NCI-H146 treated with DMSO at 0.1 percent for 48 hours (cell line): ENCODE measurements around the gene ZBTB2.

Source experiments
- DNase-seq: peaks from one replicate; lab custom pipeline; 2025; ENCODE audit not compliant: unreplicated experiment; lab: John Stamatoyannopoulos, UW

Gene ZBTB2, protein sequence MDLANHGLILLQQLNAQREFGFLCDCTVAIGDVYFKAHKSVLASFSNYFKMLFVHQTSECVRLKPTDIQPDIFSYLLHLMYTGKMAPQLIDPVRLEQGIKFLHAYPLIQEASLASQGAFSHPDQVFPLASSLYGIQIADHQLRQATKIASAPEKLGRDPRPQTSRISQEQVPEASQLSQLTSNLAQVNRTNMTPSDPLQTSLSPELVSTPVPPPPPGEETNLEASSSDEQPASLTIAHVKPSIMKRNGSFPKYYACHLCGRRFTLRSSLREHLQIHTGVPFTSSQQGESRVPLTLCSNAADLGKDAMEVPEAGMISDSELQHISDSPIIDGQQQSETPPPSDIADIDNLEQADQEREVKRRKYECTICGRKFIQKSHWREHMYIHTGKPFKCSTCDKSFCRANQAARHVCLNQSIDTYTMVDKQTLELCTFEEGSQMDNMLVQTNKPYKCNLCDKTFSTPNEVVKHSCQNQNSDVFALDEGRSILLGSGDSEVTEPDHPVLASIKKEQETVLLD

DNA sequence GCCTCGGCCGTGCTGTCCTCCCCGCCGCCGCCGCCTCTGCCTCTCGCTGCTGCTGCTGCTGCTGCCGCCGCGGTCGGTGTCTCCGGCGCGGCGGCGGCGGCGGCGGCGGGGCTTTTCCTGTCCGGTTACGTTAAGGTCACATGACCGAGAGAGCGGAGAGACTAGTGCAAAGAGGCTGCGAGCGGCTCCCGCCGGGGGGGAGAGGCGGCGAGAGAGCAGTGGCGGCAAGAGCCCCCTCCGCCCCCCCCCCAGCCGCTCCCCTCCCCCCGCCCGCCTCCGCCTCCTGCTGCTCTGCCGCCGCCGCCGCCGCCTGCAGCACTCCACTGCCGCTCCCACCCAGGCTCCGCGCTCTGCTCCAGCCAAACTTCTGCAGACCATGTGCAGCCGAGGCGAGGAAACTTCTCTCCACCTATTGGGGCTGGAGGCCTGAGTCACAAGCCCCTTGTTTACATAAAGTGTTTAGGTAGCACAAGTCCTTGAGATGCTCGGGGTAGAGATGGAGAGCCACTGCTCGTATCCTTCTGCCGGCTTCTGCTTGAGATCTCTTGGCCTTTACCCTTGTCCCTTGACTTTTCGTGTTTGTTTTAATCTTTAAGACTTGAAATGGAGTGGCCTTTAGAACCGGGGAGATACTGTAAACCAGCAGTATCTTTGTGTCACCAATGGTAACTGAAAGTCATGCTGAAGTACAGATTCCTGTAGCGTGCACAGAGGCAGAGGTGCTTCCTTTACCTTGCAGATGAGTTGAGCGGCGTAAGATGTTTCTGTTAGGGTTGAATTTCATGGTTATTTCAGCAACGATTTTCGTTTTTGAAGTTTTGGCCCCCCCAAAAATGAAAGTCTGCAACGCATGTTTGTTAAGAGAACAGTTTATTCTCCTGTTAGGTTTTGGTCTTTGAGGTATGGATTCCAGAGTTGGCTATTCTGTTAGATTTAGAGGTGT lies at the start of gene ZBTB2:
Gene ZBTB2, minus strand, starts transcription at position 89 of the 943 bp plus-strand sequence. CDS start 17,922 bp downstream, outside the sequence.
- peak; percentile 64 for DNase-seq

- no peak for DNase-seq
Measured at GRCh38 chr6:151440930-151441329, 49.6 kb upstream of the ZBTB2 start.

GRCh38 chr6:151440498-151440897 lies 49.1 kb upstream of the ZBTB2 start:
- no peak for DNase-seq

DNA sequence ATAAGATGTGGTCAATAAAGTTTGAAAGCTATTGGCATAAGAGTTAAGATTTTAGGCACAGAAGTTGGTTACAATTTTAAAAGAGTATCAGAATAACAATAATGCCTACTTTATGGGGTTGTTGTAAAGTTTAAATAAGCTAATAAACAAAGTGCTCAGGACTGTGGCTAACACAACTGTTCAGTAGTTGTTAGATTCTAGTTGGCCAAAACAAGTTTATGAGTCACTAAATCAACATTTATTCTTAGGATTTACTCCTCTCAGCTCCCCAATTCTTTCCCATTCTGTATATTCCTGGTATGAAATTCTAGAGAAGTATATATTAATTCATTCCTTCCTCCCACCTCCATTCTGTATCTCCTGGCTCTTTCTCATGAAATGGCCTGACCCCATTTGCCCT lies 46.0 kb upstream of the ZBTB2 start:
- no peak for DNase-seq

DNA sequence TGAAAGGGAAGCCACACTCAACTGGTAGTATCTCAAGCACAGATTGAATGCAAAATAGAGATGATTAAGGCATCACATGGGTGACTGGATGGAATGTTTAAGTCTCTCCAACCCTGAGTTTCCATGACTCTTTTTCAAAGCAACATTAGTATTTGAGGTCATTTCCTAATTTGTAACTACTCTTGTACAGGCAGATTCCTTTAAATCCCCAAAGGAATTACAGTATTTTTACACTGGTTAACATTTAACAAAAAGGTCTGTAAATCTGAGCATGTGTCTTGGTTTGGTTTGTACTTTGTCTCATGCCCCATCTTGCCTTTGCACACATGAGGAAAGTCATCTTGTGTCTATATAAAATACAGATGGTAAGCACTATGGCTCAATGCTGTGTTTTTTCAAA lies 45.4 kb upstream of the ZBTB2 start:
- DNase-seq = no peak

- no peak for DNase-seq
Measured at GRCh38 chr6:151436300-151436699, 44.9 kb upstream of the ZBTB2 start.

DNA sequence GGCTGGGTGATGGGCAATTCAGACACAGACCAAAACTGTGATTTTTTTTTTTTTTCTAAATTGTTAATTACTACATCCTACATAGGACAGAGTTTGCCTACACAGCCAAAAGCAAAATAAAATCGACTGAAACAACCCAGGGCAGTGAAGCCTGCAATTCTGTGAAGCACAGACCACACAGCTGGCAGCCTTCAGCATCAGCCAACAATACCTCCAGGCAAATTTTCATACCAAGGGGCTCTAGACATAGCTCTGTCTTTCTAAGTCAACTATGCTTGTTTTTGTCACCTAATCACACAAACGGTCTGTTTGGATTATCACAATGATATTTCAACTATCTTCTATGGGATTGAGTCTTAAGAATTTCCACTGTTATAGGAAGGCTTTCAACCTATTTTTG lies 43.0 kb upstream of the ZBTB2 start:
- DNase-seq = no peak

- DNase-seq = no peak
Measured at GRCh38 chr6:151432651-151433050, 41.3 kb upstream of the ZBTB2 start.

GRCh38 chr6:151431337-151431736 lies 40.0 kb upstream of the ZBTB2 start:
- no peak for DNase-seq

DNA sequence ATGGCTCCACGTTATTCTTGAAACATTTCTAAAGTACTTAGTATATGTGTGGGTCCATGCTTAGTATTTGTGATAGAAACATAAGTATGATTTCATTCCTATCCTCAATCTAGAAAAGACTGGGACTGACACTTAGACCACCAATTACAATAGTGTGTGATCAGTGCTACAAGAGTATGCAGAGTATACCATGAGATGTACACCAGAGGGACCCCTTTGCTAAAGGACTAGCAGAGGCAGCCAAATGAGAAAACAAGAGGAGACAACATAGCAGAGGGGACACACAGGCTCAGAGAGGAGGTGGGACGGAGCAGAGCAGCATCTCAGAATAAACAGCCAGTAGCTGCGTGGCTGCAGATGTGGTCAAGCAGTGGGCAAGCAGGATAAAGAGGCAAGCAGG lies 39.5 kb upstream of the ZBTB2 start:
- DNase-seq = no peak

GRCh38 chr6:151428093-151428735 lies 36.9 kb upstream of the ZBTB2 start:
- DNase-seq = no peak

- no peak for DNase-seq
Measured at GRCh38 chr6:151425561-151425960, 34.2 kb upstream of the ZBTB2 start.

GRCh38 chr6:151422981-151423380 lies 31.6 kb upstream of the ZBTB2 start:
- DNase-seq = no peak

DNA sequence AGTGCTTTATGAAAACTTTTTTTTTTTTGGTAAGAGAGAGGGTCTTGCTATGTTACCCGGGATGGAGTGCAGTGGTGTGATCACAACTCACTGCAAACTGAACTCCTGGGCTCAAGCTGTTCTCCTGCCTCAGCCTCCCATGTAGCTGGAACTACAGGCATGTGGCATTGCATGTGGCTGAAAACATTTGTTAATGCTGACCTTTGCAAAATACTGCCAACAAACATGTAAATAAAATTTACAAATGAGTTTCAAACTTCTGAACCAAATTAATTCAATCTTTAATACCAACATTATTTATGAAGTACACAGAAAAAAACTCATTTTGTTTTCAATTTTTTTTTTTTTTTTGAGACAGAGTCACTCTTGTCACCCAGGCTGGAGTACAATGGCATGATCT lies 26.1 kb upstream of the ZBTB2 start:
- DNase-seq = no peak

GRCh38 chr6:151414641-151415260 lies 23.4 kb upstream of the ZBTB2 start:
- no peak for DNase-seq

GRCh38 chr6:151413372-151414145 lies 22.2 kb upstream of the ZBTB2 start:
- no peak for DNase-seq

GRCh38 chr6:151412909-151413308 lies 21.6 kb upstream of the ZBTB2 start:
- no peak for DNase-seq

- no peak for DNase-seq
Measured at GRCh38 chr6:151409679-151410078, 18.3 kb upstream of the ZBTB2 start.

- DNase-seq = no peak
Measured at GRCh38 chr6:151409260-151409659, 17.9 kb upstream of the ZBTB2 start.

DNA sequence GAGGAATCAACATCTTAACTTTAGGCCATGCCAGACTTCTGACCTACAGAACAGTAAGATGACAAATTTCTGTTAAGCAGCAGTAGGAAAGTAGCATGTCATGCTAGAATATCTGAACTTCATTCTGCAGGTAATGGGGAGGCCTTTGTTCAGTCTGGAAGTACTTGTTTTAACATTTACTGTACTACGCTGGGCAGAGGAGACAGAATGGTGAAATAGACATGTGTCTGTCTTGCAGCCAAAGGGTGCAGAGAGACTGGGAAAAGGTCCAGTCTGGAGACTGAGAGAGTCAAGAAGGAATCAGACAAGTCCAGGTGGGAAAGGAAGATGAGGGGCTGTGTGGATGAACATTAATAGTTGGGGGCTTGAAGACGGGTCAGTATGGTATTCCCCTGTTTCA lies 17.5 kb upstream of the ZBTB2 start:
- no peak for DNase-seq
